Neural cell (in vitro differentiated cells): ENCODE measurements around the gene C17orf58. TPM values are rescaled to one million over a fixed set of nuclear protein-coding genes. Genes with fewer than 3 reads are reported as not detected.

Experiments
- H2AFZ ChIP-seq: fragments of 200-600, 300-800 bp; sonication (generic), shearing (Covaris generic); 2 replicates; pipeline ENCODE4 v1.6.0; 2014; ENCODE audit warnings: low read depth, mild to moderate bottlenecking, antibody characterized with exemption, low read length, moderate library complexity
- H3F3A ChIP-seq: fragments of 200-600 bp; shearing (Covaris generic); 2 replicates; pipeline ENCODE4 v1.6.1; 2016; ENCODE audit warnings: mild to moderate bottlenecking, moderate library complexity, mixed read lengths, antibody characterized with exemption, low read length; ENCODE audit not compliant: insufficient read depth, poor library complexity, severe bottlenecking
- H3K27ac ChIP-seq: fragments of 200-600, 300-800 bp; sonication (generic), shearing (Covaris generic); 2 replicates; pipeline ENCODE4 v1.5.1; 2014; ENCODE audit warnings: mild to moderate bottlenecking, low read length, moderate library complexity
- H3K27me3 ChIP-seq: fragments of 300-800, 200-600 bp; sonication (generic), shearing (Covaris generic); 2 replicates; pipeline ENCODE4 v1.6.0; 2014; ENCODE audit warnings: mild to moderate bottlenecking, low read depth, low read length, moderate library complexity; ENCODE audit not compliant: insufficient read depth
- H3K36me3 ChIP-seq: fragments of 300-800, 200-600 bp; sonication (generic), shearing (Covaris generic); 2 replicates; pipeline ENCODE4 v1.5.1; 2014; ENCODE audit warnings: mild to moderate bottlenecking, antibody characterized with exemption, low read length, moderate library complexity; ENCODE audit not compliant: insufficient read depth
- H3K4me2 ChIP-seq: fragments of 300-800, 200-600 bp; sonication (generic), shearing (Covaris generic); 2 replicates; pipeline ENCODE4 v1.6.0; 2014; ENCODE audit warnings: mild to moderate bottlenecking, low read length
- H3K4me3 ChIP-seq: fragments of 300-800, 200-600 bp; sonication (generic), shearing (Covaris generic); 2 replicates; pipeline ENCODE4 v1.5.1; 2014; ENCODE audit warnings: mild to moderate bottlenecking, low read length, moderate library complexity
- H3K79me2 ChIP-seq: fragments of 200-600 bp; shearing (Covaris generic); replicated peaks from 2 replicates; pipeline ENCODE4 v1.6.0; 2014; ENCODE audit warnings: mild to moderate bottlenecking, low read length, moderate library complexity; ENCODE audit not compliant: insufficient read depth
- H3K9ac ChIP-seq: fragments of 300-800, 200-600 bp; sonication (generic), shearing (Covaris generic); 2 replicates; pipeline ENCODE4 v1.6.1; 2016; ENCODE audit warnings: mild to moderate bottlenecking, low read length, mixed read lengths
- H3K9me2 ChIP-seq: fragments of 200-600 bp; shearing (Covaris generic); 2 replicates; pipeline ENCODE4 v1.6.1; 2016; ENCODE audit warnings: mild to moderate bottlenecking, low read length, mixed read lengths; ENCODE audit not compliant: insufficient read depth
- H3K9me3 ChIP-seq: fragments of 200-600, 300-800 bp; sonication (generic), shearing (Covaris generic); 2 replicates; pipeline ENCODE4 v1.6.1; 2016; ENCODE audit warnings: mild to moderate bottlenecking, mixed run types, low read length, moderate library complexity, mixed read lengths
- H4K20me1 ChIP-seq: fragments of 200-600 bp; shearing (Covaris generic); 2 replicates; pipeline ENCODE4 v1.6.1; 2016; ENCODE audit warnings: mild to moderate bottlenecking, mixed run types; ENCODE audit not compliant: insufficient read depth
- CTCF ChIP-seq: fragments of 450-650 bp; IDR thresholded peaks from 2 replicates; pipeline ENCODE4 v1.5.1; 2014; ENCODE audit warnings: antibody characterized with exemption, mild to moderate bottlenecking, moderate library complexity; ENCODE audit not compliant: poor library complexity, severe bottlenecking
- EP300 ChIP-seq: fragments of 450-650 bp; conservative IDR thresholded peaks from 2 replicates; pipeline ENCODE4 v1.6.1; 2014; ENCODE audit warnings: antibody characterized with exemption, mild to moderate bottlenecking, moderate library complexity; ENCODE audit not compliant: poor library complexity, severe bottlenecking
- EZH2 ChIP-seq: fragments of 200-600, 300-800 bp; shearing (Covaris generic), sonication (generic); IDR thresholded peaks from 2 replicates; pipeline ENCODE4 v1.6.1; 2014; ENCODE audit warnings: antibody characterized with exemption, low read length, borderline replicate concordance, mild to moderate bottlenecking; ENCODE audit not compliant: insufficient read depth, poor library complexity, severe bottlenecking
- MXI1 ChIP-seq: fragments of 450-650 bp; conservative IDR thresholded peaks from 2 replicates; pipeline ENCODE4 v1.6.1; 2014; ENCODE audit warnings: antibody characterized with exemption, mild to moderate bottlenecking; ENCODE audit not compliant: poor library complexity, severe bottlenecking
- POLR2AphosphoS5 ChIP-seq: IDR thresholded peaks from 2 replicates; pipeline ENCODE4 v1.6.1; 2012
- RAD21 ChIP-seq: fragments of 450-650 bp; conservative IDR thresholded peaks from 2 replicates; pipeline ENCODE4 v1.6.1; 2014; ENCODE audit warnings: antibody characterized with exemption, mild to moderate bottlenecking, moderate library complexity
- REST ChIP-seq: IDR thresholded peaks from 2 replicates; pipeline ENCODE4 v1.6.1; 2012; ENCODE audit warnings: borderline replicate concordance
- SMC3 ChIP-seq: fragments of 450-650 bp; conservative IDR thresholded peaks from 2 replicates; pipeline ENCODE4 v1.6.1; 2014; ENCODE audit warnings: antibody characterized with exemption, mild to moderate bottlenecking, moderate library complexity; ENCODE audit not compliant: poor library complexity
- TAF1 ChIP-seq: IDR thresholded peaks from 2 replicates; pipeline ENCODE4 v1.6.1; 2012; ENCODE audit warnings: low read depth
- polyA plus RNA-seq: library from polyadenylated mRNA; depleted of rRNA; stranded (reverse); fragments of >200 nt; gene quantifications from 2 replicates; pipeline ENCODE4 v1.2.3, GENCODE V29; 2014

The C17orf58 gene
- polyA plus RNA-seq, 1 donor from 2014 or later: 54.5 TPM

- H3K4me2 ChIP-seq: peak overlapping the region; percentile 59
- H3K79me2 ChIP-seq: no peaks in the 10 kb centered on the region
- peak overlapping the region; percentile 84 for H3K27ac ChIP-seq
- H3K4me3 ChIP-seq: peak overlapping the region; percentile 92
- H3K9me2 ChIP-seq: no peaks in the 10 kb centered on the region
- peaks cover 22% of the 10 kb centered on the region for H3K27me3 ChIP-seq
- H3K9ac ChIP-seq: peak overlapping the region; percentile 80
- no peaks in the 10 kb centered on the region for H3K9me3 ChIP-seq
- peaks cover 5% of the 10 kb centered on the region for H3F3A ChIP-seq
- no peaks in the 10 kb centered on the region for H3K36me3 ChIP-seq
- peak overlapping the region; percentile 71 for H2AFZ ChIP-seq
- TF ChIP-seq MXI1 (peak; percentile 70), EZH2 (no peak), EP300 (peak; percentile 23), TAF1 (no peak), CTCF (peak; percentile 25), REST (no peak), POLR2AphosphoS5 (peak; percentile 46), RAD21 (no peak), SMC3 (peak; percentile 42)
- no peaks in the 10 kb centered on the region for H4K20me1 ChIP-seq
Observed at GRCh38 chr17:67993153-67993997, 2.9 kb downstream of the C17orf58 start.

GRCh38 chr17:67992548-67993152, 3.6 kb downstream of the C17orf58 start:
- peak overlapping the region; percentile 76 for H3K27ac ChIP-seq
- H3K9ac ChIP-seq: peak overlapping the region; percentile 79

More at GRCh38 chr17:67992548-67993152, 3.6 kb downstream of the C17orf58 start:
- Histone ChIP-seq H3K27me3 (peaks cover 22% of the 10 kb centered on the region), H3K36me3 (no peaks in the 10 kb centered on the region), H3K79me2 (no peaks in the 10 kb centered on the region), H3F3A (peaks cover 5% of the 10 kb centered on the region), H3K4me3 (peak overlapping the region; percentile 92), H3K4me2 (peak overlapping the region; percentile 59), H3K9me3 (no peaks in the 10 kb centered on the region), H2AFZ (peak overlapping the region; percentile 56), H4K20me1 (no peaks in the 10 kb centered on the region), H3K9me2 (no peaks in the 10 kb centered on the region)
- no peak for TF ChIP-seq EZH2
